Measurements from ENCODE around the gene ATP8A2. TPM values are rescaled to one million over a fixed set of nuclear protein-coding genes. Genes with fewer than 3 reads are reported as not detected.

Gene ATP8A2
- total and polyA plus RNA-seq, 10 of the 15 experiments (the other 5 are each of a cell fraction or from before 2014, with no cell fraction given): 0.01 to 0.04 (median 0.04) TPM; not detected in 7

GRCh38 chr13:26061256-26061655 lies 689.5 kb downstream of the ATP8A2 start:
- no peaks in the 10 kb centered on the region for H3K36me3 ChIP-seq (ENCODE audit: control insufficient read depth in 2 of 2, insufficient read depth in 2 of 2, low read length in 1 of 2)
- WGBS (ENCODE audit: insufficient coverage, insufficient replicate concordance, low lambda C conversion rate, missing lambda C conversion rate): 16% methylated on average over 5 of the region's 5 CpGs
- H4K20me1 ChIP-seq (ENCODE audit: control insufficient read depth, insufficient read depth): no peaks in the 10 kb centered on the region
- no peaks in the 10 kb centered on the region for H3K4me1 ChIP-seq (ENCODE audit: control insufficient read depth, insufficient read depth, low read length)
- no peak overlapping the region for H3K9ac ChIP-seq (ENCODE audit: control insufficient read depth, insufficient read depth, low read length)
- DNase-seq (ENCODE audit: low read depth, low spot score): no peak
- RAD21 ChIA-PET (ENCODE audit: unreplicated experiment): no interaction called here
- H3K9me3 ChIP-seq (replicated peaks; ENCODE audit: control insufficient read depth, insufficient read depth, low read length): no peaks in the 10 kb centered on the region
- no peak overlapping the region for H2AFZ ChIP-seq (ENCODE audit: control insufficient read depth, low read depth, low read length)
- no peak overlapping the region for H3K4me3 ChIP-seq
- FAIRE-seq: no peak
- H3K27me3 ChIP-seq (replicated peaks in 1 of 2; ENCODE audit: control insufficient read depth in 2 of 2, insufficient read depth in 2 of 2, low read length in 1 of 2): peaks cover 0 to 4% of the 10 kb centered on the region in 2 experiments; a peak in 1 of 4 replicates
- BruUV-seq (replicated peaks): no TSS peak
- SMC1A ChIA-PET (ENCODE audit: uncharacterized antibody, unreplicated experiment): interaction anchor here (1.1 kb wide), 1 partner anchor 487 kb away, joined by 3 read pairs; no protein-coding TSS in a partner anchor
- POLR2A ChIA-PET: no interaction called here
- no peak overlapping the region for H3K4me2 ChIP-seq (ENCODE audit: control insufficient read depth, insufficient read depth)
- CTCF ChIA-PET: interaction anchor here (1.2 kb wide), 1 partner anchor 487 kb away, joined by 3 read pairs; no protein-coding TSS in a partner anchor
- no peak overlapping the region for H3K27ac ChIP-seq (ENCODE audit: control insufficient read depth, insufficient read depth)
- no peaks in the 10 kb centered on the region for H3K79me2 ChIP-seq (ENCODE audit: control insufficient read depth, insufficient read depth, low read length)
- intact Hi-C loops (cut with micrococcal nuclease; ENCODE audit: unreplicated experiment): no loop called here
- no peak for ATAC-seq
- in situ Hi-C loops (cut with MboI): loop anchor here (5.0 kb wide), 2 partner anchors 234 to 489 kb away; no protein-coding TSS in a partner anchor
- TF ChIP-seq MYC (IDR thresholded peaks at IDR 0.05; ENCODE audit: insufficient read depth, insufficient read length, insufficient replicate concordance, low read length, severe bottlenecking) (no peak), NR2C2 (IDR thresholded peaks at IDR 0.05; ENCODE audit: borderline replicate concordance, control insufficient read depth, insufficient read length, low read depth) (no peak), EP300 (IDR thresholded peaks at IDR 0.05; ENCODE audit: borderline replicate concordance in 1 of 2, control insufficient read depth in 1 of 2, low read depth in 2 of 2, low read length in 2 of 2) (no peak), NKRF (conservative IDR thresholded peaks at IDR 0.05) (no peak), MTA3 (IDR thresholded peaks at IDR 0.05; ENCODE audit: borderline replicate concordance, low read length) (no peak), CEBPZ (IDR thresholded peaks at IDR 0.05; ENCODE audit: low read depth, low read length) (no peak), IRF3 (IDR thresholded peaks at IDR 0.05) (no peak), SP1 (IDR thresholded peaks at IDR 0.05; ENCODE audit: low read depth, low read length) (no peak), STAT3 (IDR thresholded peaks at IDR 0.05; ENCODE audit: low read depth, low read length) (no peak), LARP7 (IDR thresholded peaks at IDR 0.05) (no peak), ZNF217 (IDR thresholded peaks at IDR 0.05) (no peak), RUNX3 (IDR thresholded peaks at IDR 0.05; ENCODE audit: low read length) (no peak), NBN (IDR thresholded peaks at IDR 0.05) (no peak), ZNF384 (IDR thresholded peaks at IDR 0.05; ENCODE audit: borderline replicate concordance, low read depth, low read length) (no peak), ATF2 (IDR thresholded peaks at IDR 0.05; ENCODE audit: low read length) (no peak), YY1 (IDR thresholded peaks at IDR 0.05; ENCODE audit: low read depth, low read length) (no peak)

Data from GM12878 (cell line).